GM18951 (cell line): ENCODE results near the gene TPRX2.
"Not testable (repeated sequence)": the region's sequence is repeated elsewhere in the genome, so short reads cannot be mapped to it uniquely, and the experiment has no call there.

Experiments used
- POLR2A ChIP-seq: IDR thresholded peaks from 4 replicates; pipeline ENCODE4 v1.6.1; 2011; ENCODE audit warnings: mild to moderate bottlenecking; ENCODE audit not compliant: insufficient read length, insufficient read depth; ENCODE audit errors: extremely low read depth
- in situ Hi-C: fragments of 300-500 bp; cut with MboI; formaldehyde crosslinking; loops from one replicate; pipeline ENCODE4 v1.12.0; 2022; ENCODE audit warnings: low sequenced_read_pairs, mixed read lengths, inconsistent platforms; ENCODE audit not compliant: unreplicated experiment

TPRX2 gene

GRCh38 chr19:47842941-47843340, 16.1 kb upstream of the TPRX2 start:
- no peak for TF ChIP-seq POLR2A
- in situ Hi-C loops = no loop called here

- in situ Hi-C loops = no loop called here
- TF ChIP-seq POLR2A = no peak
Measured at GRCh38 chr19:47848425-47848822, 10.6 kb upstream of the TPRX2 start.

DNA sequence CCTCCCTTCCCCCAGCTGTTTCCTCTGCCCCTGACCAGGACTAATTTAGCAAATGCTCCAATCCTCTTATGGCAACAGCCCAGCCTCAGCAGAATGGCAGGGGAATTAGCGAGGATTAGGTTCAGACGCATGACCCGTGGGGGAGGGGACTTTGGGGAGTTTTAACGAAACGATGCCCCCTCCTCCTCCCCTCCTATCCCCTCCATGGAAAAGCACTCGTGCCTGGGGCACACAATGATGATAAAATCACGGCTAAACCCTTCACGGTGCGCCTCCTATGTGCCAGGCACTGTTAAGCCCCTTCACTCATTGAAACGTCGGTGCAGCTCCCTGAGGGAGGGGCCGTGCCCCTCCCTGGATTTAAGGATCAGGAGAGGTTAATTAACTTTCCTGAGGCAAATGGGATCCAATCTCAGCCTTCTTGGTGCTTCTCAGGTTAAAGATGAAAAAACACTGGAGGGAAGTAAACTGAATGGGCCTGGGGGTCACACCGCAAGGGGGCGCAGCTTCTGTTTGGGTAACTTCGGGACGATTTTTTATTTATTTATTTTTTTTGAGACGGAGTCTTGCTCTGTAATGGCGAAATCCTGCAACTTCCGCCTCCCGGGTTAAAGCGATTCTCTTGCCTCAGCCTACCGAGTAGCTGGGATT, 10.1 kb upstream of the TPRX2 start:
- no peak for TF ChIP-seq POLR2A
- in situ Hi-C loops = no loop called here

DNA sequence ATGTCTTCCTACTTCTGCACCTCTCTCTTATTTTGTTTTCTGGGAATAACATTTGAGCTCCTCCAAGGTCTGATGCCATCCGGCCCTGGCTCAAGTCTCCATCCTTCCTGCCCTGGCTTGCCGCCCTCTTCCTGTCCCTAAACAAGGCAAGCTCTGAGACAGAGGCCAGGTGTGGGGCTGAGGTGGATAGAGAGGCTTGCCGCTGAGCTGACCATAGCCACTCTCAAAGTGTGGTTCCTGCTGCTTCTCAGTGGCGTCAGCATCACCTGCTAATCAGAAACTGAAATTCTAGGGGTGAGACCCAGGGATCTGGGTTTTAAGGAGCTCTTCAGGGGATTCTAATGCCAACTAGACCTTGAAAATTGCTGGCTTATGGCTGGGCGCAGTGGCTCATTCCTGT, 6.0 kb upstream of the TPRX2 start:
- in situ Hi-C loops = no loop called here
- no peak for TF ChIP-seq POLR2A

- in situ Hi-C loops = no loop called here
- TF ChIP-seq POLR2A = no peak
Measured at GRCh38 chr19:47854459-47854858, 4.6 kb upstream of the TPRX2 start.

DNA sequence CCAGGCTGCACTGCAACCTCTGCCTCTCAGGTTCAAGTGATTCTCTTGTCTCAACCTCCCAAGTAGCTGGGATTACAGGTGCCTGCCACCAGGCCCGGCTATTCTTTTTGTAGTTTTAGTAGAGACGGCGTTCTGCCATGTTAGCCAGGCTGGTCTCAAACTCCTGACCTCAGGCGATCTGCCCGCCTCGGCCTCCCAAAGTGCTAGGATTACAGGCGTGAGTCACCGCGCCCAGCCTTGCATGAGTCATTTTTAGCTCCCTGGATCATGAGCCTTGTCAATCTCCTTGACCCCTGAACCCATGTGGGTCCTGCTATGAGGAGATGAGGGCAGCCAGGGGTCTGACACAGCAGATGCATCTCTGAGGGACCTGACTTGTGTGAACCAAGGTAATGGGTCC, 804 bp upstream of the TPRX2 start:
- in situ Hi-C loops = not testable (repeated sequence)

DNA sequence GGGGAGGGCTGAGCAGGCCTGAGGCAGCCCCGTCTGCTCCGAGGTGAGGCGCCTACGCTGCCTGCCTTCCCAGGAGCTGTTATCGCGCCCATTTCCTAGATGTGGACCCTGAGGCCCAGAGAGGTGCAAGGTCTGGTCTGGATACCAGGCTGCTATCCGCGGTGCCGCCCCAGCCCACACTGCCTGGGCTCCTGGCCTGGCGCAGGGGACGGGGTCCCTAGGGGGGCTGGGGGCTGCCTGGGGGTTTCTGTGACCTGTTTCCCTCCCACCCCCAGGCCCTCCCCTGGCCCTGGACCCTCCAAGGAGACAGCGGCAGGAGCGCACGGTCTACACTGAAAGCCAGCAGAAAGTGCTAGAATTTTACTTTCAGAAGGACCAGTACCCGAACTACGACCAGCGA, 803 bp downstream of the TPRX2 start:
- in situ Hi-C loops = not testable (repeated sequence)

DNA sequence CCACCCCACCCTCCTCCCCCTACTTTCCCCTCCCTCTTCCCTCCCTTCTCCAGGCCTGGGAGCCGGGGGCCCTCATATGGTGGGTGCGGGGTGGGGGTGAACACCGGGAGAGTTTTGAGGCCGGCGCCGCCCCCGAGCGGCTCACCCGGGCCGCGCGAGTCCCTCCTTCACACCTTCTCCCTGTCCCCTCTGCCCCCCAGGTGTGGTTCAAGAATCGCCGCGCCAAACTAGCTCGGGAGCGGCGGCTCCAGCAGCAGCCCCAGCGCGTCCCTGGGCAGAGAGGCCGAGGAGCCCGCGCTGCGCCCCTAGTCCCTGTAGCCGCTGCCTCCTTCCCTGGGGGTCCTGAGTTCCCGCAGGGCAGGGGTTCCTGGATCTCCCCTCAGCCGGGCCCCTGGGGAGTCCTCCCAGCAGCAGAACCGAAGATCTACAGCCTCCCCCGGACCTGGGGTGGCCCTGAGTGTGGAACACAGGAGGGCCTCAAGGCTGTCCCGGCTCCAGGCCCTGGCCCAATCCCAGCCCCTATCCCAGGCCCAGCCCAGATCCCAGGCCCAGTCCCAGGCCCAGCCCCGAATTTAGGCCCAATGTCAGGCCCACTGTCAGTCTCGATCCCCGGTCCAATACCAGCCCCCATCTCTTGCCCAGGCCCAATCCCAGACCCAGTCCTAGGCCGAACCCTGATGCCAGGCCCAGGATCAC, 1.7 kb downstream of the TPRX2 start:
- no peak for TF ChIP-seq POLR2A
- in situ Hi-C loops = no loop called here

DNA sequence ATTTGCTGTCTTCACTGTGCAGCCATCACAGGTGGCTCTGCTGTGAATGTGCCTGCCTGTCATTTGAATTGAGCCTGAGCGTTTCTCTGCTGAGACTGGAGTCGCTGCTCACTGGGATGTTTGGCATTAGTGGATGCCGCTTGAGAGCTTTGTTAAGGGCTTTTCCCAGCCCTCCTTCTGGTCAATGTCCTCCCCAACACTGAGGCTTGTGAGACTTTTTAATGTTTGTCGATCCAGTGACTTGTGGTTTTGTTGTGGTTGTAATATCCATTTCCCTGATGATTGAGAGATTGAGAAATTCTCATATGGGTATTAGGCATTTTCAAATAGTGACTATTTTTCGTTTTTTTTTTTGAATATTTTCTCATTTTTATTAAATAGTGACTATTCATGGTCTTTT, 2.6 kb downstream of the TPRX2 start:
- TF ChIP-seq POLR2A = no peak
- in situ Hi-C loops = no loop called here

GRCh38 chr19:47863514-47863936, 4.5 kb downstream of the TPRX2 start:
- in situ Hi-C loops = no loop called here
- TF ChIP-seq POLR2A = no peak

DNA sequence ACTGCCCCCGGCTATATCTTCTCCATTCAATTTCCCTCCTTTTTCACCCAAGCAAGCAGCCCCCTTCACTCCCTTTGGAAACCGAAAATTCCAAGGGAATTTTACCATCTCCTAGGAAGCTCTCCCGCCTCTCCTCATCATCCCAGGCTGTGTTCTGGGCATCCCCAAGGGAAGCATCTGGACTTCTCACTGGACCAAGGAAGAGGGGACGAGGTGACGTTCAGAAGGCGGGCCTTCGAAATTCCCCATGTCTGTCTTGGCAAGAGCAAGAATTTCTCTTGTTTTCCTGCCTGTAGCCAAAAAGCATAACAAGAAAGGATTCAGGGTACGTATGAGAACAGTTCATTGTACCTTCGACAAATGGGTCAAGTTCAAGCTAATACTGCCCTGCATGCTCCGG, 6.1 kb downstream of the TPRX2 start:
- no peak for TF ChIP-seq POLR2A
- in situ Hi-C loops = no loop called here

- in situ Hi-C loops = no loop called here
- TF ChIP-seq POLR2A = no peak
Measured at GRCh38 chr19:47878906-47879305, 19.9 kb downstream of the TPRX2 start.

DNA sequence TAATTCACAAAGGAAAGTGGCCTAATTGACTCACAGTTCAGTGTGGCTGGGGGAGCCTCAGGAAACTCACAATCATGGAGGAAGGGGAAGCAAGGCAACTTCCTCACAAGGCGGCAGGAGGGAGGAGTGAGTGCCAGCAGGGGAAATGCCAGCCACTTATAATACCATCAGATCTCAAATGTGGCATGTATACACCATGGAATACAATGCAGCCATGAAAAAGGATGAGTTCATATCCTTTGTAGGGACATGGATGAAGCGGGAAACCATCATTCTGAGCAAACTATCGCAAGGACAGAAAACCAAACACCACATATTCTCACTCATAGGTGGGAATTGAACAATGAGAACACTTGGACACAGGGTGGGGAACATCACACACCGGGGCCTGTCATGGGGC, 20.4 kb downstream of the TPRX2 start:
- in situ Hi-C loops = not testable (repeated sequence)

DNA sequence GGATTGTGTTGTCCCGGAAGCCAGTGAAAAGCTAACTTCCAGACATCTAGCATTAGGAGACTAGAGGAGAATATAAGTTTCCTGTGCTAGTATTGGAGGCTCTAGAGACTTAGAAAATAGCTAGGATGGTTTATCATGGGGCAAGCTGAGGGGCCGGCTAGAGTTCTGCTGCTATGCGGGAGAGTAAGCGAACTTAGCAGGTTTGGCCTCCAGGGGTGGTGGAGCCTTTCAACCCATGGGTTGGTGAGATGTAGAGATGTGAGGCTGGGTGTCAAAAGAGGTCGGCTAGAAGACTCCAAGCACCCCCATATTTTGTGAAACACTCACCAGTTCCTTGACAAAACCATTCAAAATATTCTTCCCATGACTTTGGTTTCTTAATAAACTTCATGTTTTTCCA, 22.7 kb downstream of the TPRX2 start:
- no peak for TF ChIP-seq POLR2A
- in situ Hi-C loops = no loop called here

GRCh38 chr19:47882890-47883289, 23.9 kb downstream of the TPRX2 start:
- no peak for TF ChIP-seq POLR2A
- in situ Hi-C loops = no loop called here

DNA sequence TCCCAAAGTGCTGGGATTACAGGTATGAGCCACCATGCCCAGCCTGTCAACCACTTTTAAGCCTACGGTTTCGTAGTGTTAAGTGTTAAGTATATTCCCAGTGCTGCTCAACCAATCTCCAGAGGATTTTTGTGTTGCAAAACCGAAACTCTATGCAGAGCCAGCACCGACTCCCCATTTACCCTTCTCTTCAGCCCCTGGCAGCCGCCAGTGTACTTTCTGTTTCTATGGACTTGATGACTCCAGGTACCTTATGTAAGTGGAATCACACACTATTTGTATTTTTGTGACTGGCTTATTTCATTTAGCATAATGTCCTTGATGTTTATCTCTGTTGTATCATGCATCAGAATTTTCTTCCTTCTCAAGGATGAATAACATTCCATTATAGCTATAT, 26.0 kb downstream of the TPRX2 start:
- in situ Hi-C loops = no loop called here
- TF ChIP-seq POLR2A = no peak
